ENCODE results near the gene MAPT.
A peak's percentile ranks its signal among the peaks of the same experiment; 100 is the strongest.

The MAPT gene

GRCh38 chr17:46039592-46040186, 145.3 kb downstream of the MAPT start:
- Mint-ChIP-seq H3K9me3 (no peaks in the 10 kb centered on the region), H3K27me3 (ENCODE audit: low read depth) (no peaks in the 10 kb centered on the region), H3K4me1 (peaks cover 16% of the 10 kb centered on the region), H3K27ac (no peak overlapping the region), H3K36me3 (ENCODE audit: low read depth) (peaks cover 75% of the 10 kb centered on the region), H3K4me3 (no peak overlapping the region)
- no peak for TF ChIP-seq CTCF (IDR thresholded peaks at IDR 0.05; ENCODE audit: unreplicated experiment in 3 of 3)

GRCh38 chr17:46042246-46042645, 147.9 kb downstream of the MAPT start:
- TF ChIP-seq CTCF (IDR thresholded peaks at IDR 0.05; ENCODE audit: unreplicated experiment in 3 of 3), result no peak
- H3K36me3 Mint-ChIP-seq (ENCODE audit: low read depth), result peaks cover 68% of the 10 kb centered on the region
- H3K9me3 Mint-ChIP-seq, result no peaks in the 10 kb centered on the region
- no peaks in the 10 kb centered on the region for H3K27me3 Mint-ChIP-seq (ENCODE audit: low read depth)
- no peak overlapping the region for H3K4me3 Mint-ChIP-seq
- peak overlapping the region in 1 of 3 experiments; percentile 41 for H3K27ac Mint-ChIP-seq
- H3K4me1 Mint-ChIP-seq, result peaks cover 27% of the 10 kb centered on the region

GRCh38 chr17:46042925-46043324, 148.6 kb downstream of the MAPT start:
- no peak for TF ChIP-seq CTCF (IDR thresholded peaks at IDR 0.05; ENCODE audit: unreplicated experiment in 3 of 3)
- Mint-ChIP-seq H3K27me3 (ENCODE audit: low read depth) (no peaks in the 10 kb centered on the region), H3K4me1 (peaks cover 27% of the 10 kb centered on the region), H3K4me3 (no peak overlapping the region), H3K9me3 (no peaks in the 10 kb centered on the region), H3K36me3 (ENCODE audit: low read depth) (peaks cover 71% of the 10 kb centered on the region), H3K27ac (peak overlapping the region; percentile 43 to 50 (median 50))

GRCh38 chr17:46043606-46044005, 149.3 kb downstream of the MAPT start:
- Mint-ChIP-seq H3K36me3 (ENCODE audit: low read depth) (peaks cover 71% of the 10 kb centered on the region), H3K27me3 (ENCODE audit: low read depth) (no peaks in the 10 kb centered on the region), H3K4me1 (peaks cover 27% of the 10 kb centered on the region), H3K27ac (peak overlapping the region; percentile 43 to 50 (median 50)), H3K9me3 (no peaks in the 10 kb centered on the region), H3K4me3 (no peak overlapping the region)
- TF ChIP-seq CTCF (IDR thresholded peaks at IDR 0.05; ENCODE audit: unreplicated experiment in 3 of 3), result no peak

- TF ChIP-seq CTCF (IDR thresholded peaks at IDR 0.05; ENCODE audit: unreplicated experiment in 3 of 3), result peak; percentile 81 to 84 (median 83)
- no peaks in the 10 kb centered on the region for H3K9me3 Mint-ChIP-seq
- H3K36me3 Mint-ChIP-seq (ENCODE audit: low read depth), result peaks cover 69% of the 10 kb centered on the region
- no peaks in the 10 kb centered on the region for H3K27me3 Mint-ChIP-seq (ENCODE audit: low read depth)
- no peak overlapping the region for H3K4me3 Mint-ChIP-seq
- H3K4me1 Mint-ChIP-seq, result peaks cover 27% of the 10 kb centered on the region
- H3K27ac Mint-ChIP-seq, result peak overlapping the region; percentile 17 to 77 (median 50)
Measured at GRCh38 chr17:46044286-46044928, 150.1 kb downstream of the MAPT start.

- no peaks in the 10 kb centered on the region for H3K9me3 Mint-ChIP-seq
- no peaks in the 10 kb centered on the region for H3K27me3 Mint-ChIP-seq (ENCODE audit: low read depth)
- no peak overlapping the region for H3K4me3 Mint-ChIP-seq
- peaks cover 27% of the 10 kb centered on the region for H3K4me1 Mint-ChIP-seq
- H3K27ac Mint-ChIP-seq, result peak overlapping the region; percentile 17 to 77 (median 50)
- H3K36me3 Mint-ChIP-seq (ENCODE audit: low read depth), result peaks cover 69% of the 10 kb centered on the region
- no peak for TF ChIP-seq CTCF (IDR thresholded peaks at IDR 0.05; ENCODE audit: unreplicated experiment in 3 of 3)
Measured at GRCh38 chr17:46044989-46045388, 150.6 kb downstream of the MAPT start.
